Posterior cingulate gyrus (tissue), 11 donors: ENCODE data around the gene DBX1.
"Not testable (repeated sequence)": the region's sequence is repeated elsewhere in the genome, so short reads cannot be mapped to it uniquely, and the experiment has no call there.

ENCODE experiments used
- DNase-seq, 10 donors: peaks; one replicate each; pipeline versions ENCODE4 v3.0.0 to v3.0.0-alpha.2; 2020 to 2021; ENCODE audit warnings: mixed read lengths in 3 of 10
- intact Hi-C: fragments of 100-400 bp; cut with DNase I; formaldehyde crosslinking; loops from one replicate; pipeline ENCODE4 v1.15.1; 2023

The DBX1 gene, protein sequence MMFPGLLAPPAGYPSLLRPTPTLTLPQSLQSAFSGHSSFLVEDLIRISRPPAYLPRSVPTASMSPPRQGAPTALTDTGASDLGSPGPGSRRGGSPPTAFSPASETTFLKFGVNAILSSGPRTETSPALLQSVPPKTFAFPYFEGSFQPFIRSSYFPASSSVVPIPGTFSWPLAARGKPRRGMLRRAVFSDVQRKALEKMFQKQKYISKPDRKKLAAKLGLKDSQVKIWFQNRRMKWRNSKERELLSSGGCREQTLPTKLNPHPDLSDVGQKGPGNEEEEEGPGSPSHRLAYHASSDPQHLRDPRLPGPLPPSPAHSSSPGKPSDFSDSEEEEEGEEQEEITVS

DNA sequence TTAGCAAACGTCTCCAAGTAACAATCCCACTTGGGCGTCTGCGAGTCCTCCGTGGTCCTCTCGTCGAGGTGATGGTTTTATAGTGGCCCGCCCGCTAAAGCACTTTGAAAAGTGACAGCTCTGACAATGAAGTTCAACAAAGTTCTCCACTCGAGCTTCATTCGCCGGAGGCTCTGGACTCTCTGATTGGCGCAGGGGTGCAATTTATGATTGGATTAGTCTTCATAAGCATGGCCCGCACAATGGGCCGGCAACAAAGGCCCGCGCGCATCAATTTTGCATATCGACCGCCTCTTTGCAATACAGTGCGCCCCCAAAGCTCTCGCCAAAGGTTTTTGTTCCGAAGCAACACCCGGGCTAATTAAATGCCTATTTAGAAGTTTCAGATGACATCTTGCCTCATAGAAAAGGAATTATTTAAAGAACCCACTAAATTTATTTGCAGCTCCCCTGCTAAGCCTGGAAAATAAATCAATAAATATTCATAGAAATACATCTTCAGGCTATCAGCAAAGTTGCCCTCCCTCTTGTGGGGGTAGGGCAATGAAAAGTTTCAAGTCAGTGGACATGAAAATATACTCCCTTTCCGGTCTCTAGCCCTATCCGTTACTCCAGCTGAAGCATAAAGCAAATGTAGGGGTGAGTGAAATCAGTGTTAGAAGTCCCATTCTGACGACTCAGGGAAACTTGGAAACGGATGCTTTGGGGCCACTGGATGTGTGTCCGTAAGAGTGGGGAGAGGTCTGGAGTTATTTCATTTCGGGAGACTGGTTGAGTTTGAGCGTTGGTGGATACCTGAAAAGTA is at the start of gene DBX1:
TSS of gene DBX1 (minus strand) at position 51 of the 805 bp plus-strand sequence. CDS start 151 bp downstream, outside the sequence.
- no peak for DNase-seq
- intact Hi-C loops, result no loop called here

DNA sequence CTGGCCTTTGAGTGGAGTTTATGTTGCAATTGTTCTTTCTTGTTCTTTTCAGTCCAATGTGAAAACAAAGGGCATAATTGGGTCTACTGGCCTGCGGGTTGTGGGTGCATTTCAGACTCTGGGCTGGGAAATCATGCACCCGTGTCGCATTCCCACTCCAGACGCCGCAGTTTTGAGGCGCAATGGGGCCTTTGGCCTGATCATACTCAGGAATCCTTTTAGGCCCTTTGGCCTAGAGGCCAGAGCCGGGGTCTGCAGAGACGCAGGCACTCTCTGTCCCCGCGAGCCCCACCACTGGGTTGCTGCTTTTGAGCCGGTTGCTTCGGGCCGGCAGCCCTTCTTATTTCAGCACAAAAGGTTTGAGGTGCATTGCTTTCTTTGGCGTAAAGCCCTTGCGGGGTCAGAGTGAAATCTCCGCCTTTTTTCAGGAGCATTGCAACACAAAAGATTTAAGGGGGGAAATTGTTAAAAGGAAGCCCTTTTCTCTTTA is 48.4 kb upstream of the DBX1 start:
- intact Hi-C loops, result no loop called here

DNA sequence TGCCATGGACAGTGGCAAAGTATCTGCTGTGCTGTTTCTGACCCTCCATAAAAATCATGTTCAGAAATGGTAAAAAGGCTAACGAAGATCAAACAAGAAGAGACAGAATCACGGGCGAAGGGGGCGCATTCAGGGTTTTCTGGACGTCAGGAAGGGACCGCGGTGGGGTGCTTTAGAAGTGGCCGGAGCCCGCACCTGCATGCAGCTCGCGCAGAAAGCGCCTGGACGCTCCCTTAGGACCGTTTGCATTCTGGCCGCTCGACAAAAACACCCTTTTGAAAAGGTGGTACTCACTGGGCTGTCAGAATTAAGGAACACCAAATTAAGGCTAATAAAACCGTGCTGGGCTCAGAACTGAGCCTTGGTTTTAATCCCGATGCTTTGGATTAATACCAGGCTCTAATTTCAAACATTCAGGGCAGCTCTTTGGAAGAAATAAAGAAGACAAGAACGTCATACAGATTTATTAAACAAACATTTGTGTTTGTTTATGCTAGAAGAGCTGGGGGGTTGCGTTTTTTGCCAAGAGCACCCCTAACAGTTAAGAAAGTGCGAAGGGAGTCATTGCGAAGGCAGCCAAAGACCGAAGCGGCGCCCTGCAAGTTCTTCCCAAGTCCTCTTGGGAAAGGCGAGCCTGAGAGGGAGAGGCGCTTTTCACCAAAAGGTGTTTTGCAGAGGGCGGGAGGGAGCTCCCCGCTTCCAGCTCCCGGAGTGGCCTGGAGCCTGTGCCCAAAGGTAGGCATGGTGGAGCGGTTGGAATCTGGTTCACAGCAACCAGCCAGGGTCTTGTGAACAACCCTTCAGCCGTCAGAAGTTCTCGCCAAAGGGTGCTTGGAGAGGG is 47.7 kb upstream of the DBX1 start:
- no peak for DNase-seq
- intact Hi-C loops, result no loop called here

More for the DNA sequence above, 48.4 kb upstream of the DBX1 start:
- DNase-seq, result no peak

DNA sequence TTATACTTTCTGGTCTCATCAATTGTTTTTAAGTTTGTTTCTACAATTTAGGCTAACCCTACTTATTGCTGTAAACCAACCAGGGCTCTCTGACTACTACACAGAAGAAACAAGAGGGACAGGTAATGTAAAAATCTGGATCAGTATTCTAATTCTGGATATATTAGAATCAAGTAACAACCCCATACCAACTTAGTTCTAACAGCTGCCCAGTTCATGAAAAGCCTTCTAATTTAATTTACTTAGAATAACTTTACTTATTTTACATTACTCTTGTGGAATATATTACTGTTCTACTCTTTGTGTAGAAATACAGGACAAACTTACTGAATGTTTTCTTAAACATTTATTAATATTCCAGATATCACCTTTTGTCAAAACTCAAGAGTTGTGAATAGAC is 45.5 kb upstream of the DBX1 start:
- DNase-seq, result no peak
- intact Hi-C loops, result no loop called here

DNA sequence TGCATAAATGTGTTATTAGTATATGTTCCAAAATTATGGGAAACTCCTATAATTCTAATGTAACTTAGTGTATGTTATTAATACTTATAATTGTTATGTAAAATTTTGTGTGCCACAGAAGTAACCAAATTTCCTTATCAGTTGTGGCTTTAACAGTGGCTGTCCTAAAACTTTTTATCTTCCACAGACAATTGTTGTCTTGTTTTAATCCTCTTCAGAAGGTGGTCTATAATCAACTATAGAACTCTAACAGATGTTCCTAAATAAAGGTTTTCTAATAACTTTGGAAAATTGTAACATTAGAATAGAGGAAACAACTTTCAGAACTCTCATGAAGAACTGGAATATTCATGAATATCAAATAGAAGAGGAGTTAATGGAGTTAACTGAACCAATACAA is 44.4 kb upstream of the DBX1 start:
- intact Hi-C loops, result no loop called here
- DNase-seq, result no peak

DNA sequence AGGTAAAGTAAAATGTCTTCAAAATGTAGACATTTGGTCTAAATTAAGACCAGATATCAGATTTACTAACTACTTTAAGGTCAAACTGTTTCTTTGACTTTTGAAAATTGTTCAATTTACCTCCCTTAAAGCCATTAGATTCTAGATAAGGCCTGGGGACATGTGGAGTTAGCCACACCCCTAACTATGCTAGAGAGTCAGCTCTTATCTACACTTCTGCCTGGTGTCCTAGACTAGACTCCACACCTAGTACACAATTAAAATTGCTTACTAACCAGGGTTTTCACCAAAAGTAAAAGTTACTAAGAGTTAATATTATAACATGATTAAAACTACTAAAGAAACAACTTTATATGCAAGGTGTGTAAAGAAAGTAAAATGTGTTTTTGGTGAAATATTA is 43.6 kb upstream of the DBX1 start:
- no peak for DNase-seq
- intact Hi-C loops, result no loop called here

DNA sequence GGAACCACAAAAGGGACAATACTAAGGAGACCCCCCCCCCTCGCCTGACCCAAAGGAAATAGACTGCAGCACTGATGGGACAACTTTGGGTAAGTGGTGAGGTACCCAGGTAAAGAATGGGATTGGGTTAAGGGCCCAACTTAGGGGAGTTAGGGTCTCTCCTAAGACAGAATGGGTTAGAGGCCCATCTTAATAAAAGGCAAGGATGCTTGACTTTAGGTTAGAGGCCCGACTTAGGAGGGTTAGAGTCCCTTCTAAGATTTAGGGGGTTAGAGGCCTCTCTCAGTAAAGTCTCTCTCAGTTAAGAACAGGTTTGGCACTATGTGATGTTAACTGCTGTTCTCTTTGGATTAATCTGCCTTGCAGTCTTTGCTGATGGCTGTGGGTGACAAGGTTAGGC is 41.0 kb upstream of the DBX1 start:
- intact Hi-C loops, result no loop called here

DNA sequence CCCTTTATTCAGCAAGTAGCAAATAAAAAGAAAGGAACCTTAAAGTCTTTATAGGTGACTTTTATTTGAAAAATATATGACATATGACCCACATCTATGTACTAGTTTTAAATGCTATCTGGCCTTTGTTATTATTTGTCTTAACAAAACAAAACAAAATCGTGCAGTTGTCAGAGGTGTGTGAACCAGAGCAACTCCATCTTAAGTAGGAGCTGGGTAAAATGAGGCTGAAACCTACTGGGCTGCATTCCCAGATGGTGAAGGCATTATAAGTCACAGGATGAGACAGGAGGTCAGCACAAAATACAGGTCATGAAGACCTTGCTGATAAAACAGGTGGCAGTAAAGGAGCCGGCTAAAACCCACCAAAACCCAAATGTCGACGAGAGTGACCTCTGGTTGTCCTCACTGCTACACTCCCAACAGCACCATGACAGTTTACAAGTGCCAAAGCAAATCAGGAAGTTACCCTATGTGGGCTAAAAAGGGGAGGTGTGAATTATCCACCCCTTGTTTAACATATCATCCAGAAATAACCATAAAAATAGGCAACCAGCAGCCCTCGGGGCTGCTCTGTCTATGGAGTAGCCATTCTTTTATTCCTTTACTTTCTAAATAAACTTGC is 40.2 kb upstream of the DBX1 start:
- intact Hi-C loops, DNase-seq: not testable (repeated sequence)

More for the DNA sequence above, 41.0 kb upstream of the DBX1 start:
- DNase-seq, result no peak

DNA sequence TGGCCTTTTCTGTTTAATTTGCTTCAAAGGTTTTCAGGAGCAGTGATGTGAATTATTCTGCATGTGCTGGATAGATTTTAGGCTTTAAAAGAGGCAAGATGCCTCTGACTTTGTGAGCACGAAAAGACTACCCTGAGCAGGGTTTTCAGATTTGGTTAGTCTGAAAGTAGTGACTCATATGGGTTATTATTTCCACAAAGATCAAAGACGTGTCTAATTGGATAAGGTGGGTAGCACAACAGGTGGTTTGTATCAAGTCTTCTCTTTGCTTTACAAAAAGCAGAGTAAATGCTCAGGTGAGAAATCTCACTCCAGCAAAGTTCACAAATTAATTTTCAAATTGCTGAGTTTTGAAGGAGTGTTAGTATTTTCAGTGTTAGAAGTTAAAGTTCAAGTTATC is 37.6 kb upstream of the DBX1 start:
- DNase-seq, result no peak
- intact Hi-C loops, result no loop called here

DNA sequence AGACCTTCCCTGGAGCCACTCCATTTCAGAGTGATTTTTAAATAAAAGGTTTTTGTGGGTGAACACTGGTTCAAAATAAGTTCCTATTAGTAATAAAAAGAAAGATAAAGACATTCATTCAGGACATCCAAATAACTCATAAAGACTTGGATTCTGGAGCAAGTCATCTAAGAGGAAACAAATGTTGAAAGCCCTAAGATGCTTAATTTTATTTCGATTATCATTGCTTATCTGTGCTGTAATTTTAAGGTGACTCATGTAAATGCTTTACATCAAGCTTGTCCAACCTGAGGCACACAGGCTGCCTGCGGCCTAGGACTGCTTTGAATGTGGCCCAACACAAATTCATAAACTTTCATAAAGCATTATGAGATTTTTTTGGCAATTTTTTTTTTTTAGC is 34.2 kb upstream of the DBX1 start:
- DNase-seq, result no peak
- intact Hi-C loops, result no loop called here

DNA sequence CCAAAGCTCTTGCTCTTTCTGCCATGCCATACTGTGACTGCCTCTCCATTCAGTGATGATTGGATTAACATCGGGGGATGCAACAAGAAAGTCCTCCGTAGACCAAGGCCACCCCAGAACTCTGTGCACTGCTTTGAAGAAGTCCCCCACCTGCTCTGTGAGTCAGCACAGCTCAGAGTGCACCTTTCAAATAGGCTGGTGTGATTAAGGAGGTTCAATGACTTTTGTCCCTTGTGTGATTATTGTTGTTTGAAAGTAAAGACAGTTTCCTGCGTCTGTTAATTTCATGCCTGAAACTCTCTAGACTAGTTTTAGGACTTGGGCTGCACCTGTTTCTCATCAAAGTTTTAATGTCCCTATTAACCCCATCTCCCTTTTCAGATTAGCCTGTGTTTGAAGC is 33.0 kb upstream of the DBX1 start:
- DNase-seq, result no peak
- intact Hi-C loops, result no loop called here

DNA sequence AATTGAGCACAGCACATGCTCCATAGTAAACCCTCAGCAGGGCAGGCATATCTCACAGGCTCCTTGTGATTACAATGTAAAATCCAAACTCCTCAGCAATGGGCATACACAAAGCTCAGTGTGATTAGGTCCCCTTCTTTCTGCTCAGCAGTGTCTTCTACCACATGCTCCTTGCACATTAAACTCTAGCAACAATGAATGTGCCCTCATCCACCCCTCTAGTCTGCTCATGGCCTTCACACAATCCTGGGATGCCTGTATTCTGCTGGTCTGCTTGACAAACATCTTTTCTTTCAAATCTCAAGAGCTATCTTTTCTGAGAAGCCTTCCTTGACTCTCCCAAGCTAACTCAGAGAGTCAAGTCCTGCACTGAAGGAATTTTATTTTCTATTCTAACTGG is 32.4 kb upstream of the DBX1 start:
- intact Hi-C loops, result no loop called here
- DNase-seq, result no peak

DNA sequence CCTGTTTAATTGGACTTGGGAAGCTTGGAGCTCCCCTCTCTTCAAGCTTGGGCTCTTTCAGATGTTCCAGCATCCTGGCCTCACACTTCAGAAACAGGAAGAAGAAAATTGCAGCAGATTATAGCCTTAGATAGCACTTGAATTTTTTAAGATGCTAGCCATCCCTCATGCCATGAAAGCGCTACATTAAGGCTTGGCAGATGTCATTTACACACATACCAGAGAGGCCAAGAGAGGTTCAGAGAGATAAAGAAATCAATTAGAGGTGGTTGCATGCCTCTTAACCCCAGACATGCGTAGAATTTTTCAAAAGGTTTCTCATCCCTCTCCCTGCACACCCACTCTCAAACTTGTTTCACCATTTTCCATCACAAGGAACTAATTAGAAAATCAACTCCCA is 31.9 kb upstream of the DBX1 start:
- DNase-seq, result no peak
- intact Hi-C loops, result no loop called here

DNA sequence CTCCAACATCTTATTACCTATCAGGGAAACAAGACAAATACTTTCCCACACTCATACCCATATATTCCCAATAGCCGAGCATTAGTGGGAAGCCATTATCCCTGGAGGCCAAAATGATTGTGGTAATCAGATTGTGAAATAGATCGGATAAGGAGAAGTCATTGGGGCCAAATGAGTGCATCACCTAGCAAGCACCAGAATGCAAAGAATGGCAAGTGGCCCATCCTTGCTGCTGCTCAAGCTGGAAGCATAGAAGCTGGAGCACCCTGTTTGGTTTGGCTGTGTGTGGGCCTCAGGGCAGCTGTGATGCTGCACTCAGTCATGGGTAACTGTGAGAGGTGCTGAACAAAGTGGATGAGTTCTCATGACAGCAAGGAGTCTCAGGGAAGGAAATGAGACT is 18.7 kb upstream of the DBX1 start:
- no peak for DNase-seq
- intact Hi-C loops, result no loop called here

DNA sequence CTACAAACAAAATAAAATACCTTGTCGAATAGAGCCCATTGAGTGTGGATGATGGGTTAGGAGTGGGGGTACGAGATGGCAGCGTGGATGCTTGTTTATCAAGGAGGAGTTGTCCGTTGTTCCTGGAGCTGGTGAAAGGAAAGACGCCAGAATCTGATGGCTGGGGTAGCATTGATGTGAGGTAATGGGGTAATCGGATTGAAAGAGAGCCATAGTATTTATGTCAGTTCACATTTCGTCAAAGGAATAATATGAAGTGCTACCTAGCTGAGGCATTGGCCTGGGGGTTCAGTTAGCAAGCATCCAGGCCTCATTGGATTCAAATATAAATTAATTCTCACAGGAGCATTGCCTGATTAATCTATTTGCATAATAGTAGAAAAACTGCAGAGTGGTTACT is 16.9 kb upstream of the DBX1 start:
- DNase-seq, result no peak
- intact Hi-C loops, result no loop called here

DNA sequence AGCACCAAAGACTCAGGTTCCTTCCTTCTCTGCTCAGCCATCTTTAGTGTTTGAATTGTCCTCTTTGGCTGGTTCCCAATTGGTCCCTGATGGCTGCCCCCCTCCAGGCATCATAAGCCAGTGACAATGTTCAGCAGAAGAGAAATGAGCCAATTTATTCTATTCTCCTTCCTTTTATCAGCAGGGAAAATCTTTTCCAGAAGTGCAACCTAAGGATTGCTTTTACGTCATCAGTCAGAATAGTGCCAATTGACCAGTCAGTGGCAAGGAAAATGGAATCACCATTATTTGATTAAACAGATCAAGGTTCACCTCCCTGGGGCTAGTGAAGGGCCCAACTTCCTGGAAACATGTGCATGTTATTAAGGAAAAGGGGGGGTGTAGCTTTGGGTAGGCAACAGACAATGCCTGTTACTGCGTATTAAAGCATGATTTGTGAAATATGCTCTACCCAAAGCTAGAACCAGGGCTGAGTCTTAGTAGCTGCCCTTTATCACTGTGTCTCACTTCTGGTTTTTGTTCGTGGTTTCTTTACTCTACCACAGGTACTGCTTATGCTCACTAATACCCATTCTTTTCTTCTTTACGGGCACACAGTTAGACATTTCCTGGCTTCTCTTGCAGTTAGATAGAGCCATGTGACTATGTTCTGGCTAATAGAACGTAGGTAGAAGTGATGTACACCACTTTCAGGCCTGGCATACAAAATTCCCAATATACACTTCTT is 12.6 kb upstream of the DBX1 start:
- intact Hi-C loops, result no loop called here
- no peak for DNase-seq

DNA sequence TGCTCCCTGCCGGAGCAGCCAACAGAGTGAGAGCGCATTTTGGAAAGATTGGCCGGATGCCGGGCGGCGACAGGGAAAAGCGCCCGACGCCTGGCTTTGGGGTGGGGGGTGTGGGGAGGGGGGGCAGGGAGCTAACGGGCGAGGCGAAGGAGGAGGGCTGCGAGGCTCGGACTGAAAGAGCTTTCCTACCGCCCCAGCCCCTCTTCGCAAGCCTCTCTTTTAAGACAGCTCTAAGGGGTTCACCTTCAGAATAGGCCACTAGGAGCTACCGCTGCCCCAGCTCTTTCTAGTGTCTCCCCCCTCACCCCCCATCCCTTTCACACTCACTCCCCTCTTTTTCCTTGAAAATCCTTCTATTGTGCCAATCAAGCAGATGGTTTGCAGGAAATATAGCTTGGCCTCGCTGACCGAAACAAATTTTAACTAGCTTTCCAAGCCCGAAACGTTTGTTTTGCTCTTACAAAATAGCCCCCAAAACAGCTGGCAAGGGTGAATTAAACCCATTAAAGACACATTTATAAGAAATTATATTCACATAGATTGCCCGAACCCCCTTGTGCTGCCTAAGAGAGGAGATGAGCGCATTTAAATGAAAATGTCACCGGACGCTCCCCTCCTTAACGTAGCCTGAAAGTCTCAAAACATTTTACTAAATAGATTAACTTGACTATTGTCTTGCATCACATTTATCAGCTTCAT is 3.7 kb upstream of the DBX1 start:
- intact Hi-C loops, result no loop called here

DNA sequence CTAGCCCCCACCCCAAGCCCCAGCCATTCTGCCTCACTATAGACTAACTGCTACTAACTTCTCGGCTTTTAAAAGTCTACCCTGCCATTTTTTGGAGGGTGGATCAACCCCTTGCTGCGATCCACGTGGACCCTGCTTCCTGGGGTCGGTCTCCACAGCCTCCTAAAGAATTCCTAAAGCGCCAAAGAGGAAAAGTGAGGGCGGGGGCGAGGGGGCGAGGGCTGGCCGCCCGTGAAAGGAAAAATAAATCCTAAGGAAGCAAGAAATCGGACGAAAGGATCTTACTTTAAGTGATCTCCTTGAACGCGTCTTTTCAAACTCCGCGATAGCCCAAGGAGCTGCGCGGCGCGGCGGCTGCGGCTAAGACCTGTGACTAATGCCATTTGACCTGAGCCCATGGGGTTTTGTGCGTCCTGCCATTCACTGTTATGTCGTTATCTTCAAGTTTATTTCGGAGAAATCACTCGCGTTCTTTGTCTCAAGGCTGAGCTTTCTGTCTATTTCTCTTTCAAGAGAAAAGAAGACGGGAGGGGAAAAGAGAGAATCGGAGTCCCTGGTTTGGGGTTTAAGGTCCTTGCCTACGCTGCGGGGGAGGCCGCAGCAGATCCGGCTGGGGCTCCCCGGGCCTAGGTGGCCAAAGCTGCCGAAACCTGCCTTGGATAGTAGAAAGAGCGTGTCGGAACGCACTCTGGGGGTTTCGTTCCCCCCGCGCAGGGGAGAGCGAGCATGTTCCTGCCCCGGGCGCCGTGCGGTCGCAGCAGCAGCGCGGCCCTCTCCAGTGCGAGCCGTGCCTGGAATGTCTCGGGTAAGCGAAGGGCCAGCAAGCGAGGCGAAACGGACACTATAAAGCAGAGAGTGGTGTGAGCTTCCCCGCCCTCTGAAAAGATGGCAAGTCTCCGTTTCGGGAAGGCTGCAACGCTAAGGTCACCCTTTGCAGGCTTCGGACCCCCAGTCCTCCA is 2.8 kb upstream of the DBX1 start:
- intact Hi-C loops, result no loop called here
- no peak for DNase-seq

More for the DNA sequence above, 3.7 kb upstream of the DBX1 start:
- no peak for DNase-seq
